HG02852 (cell line): ENCODE data around the gene CINP.
"Not testable (repeated sequence)": the region's sequence is repeated elsewhere in the genome, so short reads cannot be mapped to it uniquely, and the experiment has no call there.

Experiments used
- ATAC-seq: cut with Tn5 transposase; IDR thresholded peaks from one replicate; pipeline ENCODE4 v1.9.1; 2021; ENCODE audit warnings: mild to moderate bottlenecking, moderate library complexity; ENCODE audit not compliant: unreplicated experiment

The CINP gene

DNA sequence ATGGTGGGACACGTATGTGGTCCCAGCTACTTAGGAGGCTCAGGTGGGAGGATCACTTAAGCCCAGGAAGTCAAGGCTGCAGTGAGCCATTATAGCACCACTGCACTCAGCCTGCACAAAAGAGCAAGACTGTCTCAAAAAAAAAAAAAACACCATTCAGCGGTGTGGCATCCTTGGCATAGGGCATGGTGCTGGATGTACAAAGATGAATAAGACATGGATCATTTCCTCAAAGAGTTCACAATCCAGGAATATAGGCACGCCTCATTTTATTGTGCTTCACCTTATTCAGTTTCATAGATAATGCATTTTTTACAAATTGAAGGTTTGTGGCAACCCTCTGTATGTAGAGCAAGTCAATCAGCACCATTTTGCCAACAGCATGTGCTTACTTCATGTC lies 6.4 kb downstream of the CINP start:
- no peak for ATAC-seq

DNA sequence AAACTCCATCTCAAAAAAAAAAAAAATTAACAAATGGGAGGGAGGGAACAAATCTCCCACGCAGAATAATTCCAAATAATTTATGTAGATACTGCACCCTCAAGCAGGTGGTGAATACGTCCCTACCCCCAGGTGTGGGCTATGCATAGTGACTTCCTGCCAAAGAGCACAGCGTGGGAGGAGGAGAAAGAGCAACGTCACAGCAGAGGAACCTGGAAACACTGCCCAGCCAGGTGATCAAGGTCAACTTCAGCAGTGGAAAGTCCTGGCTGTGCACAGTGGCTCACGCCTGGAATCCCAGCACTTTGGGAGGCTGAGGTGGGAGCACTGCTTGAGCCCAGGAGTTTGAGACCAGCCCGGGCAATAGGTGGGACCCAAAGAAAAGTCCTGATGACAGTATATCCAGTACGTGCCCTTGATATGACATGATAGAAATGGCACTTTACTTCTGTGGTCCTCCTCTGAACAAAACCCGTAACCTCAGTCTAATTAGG lies 9.5 kb downstream of the CINP start:
- no peak for ATAC-seq

DNA sequence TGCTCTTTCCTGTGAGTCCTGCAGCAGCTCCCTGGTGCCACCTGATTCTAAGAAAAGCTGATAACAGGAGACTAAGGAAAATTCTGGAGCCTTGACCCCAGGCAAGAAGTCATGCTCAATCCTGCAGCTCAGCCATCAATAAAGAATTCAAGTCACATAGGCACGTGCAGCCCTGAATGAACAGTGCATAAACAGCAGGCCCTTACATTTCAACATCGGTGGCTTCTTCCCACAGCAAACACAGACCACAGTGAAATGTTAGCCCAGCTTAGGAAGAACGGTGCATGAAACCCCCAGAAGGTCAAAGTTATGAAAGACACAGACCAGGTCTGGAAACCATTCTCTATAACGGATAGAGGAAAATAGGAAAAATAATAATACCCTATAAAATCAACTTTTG lies 10.5 kb downstream of the CINP start:
- no peak for ATAC-seq

- ATAC-seq = not testable (repeated sequence)
Observed at GRCh38 chr14:102351593-102351992, 11.1 kb downstream of the CINP start.

- no peak for ATAC-seq
Observed at GRCh38 chr14:102351023-102351422, 11.7 kb downstream of the CINP start.

DNA sequence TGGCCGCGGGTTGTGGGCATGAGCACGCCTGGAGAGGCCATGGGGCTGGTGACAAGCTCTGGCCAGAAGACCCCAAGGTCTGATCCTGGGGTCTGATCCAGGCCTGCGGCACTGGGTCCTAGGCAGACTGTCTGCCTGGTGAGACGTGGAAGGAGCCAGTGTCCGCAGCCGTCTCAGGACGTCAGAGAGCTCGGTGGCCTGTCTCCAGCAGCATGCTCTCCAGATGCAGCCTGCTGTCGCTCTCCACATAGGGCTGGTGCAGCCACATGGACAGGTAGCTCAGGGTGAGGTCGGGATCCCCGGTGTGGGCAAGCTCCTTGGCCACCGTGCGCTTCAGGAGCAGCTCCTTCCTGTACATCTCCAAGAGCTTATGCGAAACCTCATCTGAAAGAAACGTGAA lies 14.3 kb downstream of the CINP start:
- no peak for ATAC-seq

DNA sequence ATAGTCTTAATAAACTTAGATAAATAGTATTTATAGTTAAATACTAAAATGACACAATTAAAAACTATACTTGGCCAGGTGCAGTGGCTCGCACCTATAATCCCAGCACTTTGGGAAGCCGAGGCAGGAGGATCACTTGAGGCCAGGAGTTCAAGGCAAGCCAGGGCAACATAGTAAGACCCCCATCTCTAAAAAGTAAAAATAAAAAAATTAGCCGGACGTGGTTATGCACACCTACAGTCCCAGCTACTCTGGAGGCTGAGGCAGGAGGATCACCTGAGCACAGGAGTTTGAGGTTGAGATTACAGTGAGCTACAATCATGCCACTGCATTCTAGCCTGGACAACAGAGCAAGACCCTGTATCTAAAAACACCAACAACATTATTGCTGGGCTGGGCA lies 16.0 kb downstream of the CINP start:
- ATAC-seq = no peak

- no peak for ATAC-seq
Observed at GRCh38 chr14:102345232-102345631, 17.5 kb downstream of the CINP start.

DNA sequence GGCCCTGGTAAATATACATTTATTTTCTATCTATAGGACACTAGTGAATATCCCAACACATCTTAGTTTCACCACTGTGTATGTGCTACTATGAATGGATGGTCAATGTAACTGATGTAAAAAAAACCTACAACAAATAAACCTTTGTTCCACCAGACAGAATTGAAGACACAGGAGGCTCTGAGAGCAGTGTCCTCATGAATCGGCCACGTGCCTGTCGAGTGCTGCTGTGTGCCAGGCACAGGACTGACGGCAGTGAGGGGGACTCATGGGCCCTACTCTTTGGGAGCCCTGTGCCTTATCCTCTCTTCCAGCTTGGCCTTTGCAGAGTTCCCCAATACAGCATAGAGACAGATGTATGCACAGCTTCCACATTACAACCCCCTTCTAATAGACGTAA lies 18.2 kb downstream of the CINP start:
- ATAC-seq = no peak

GRCh38 chr14:102344084-102344483 lies 18.6 kb downstream of the CINP start:
- ATAC-seq = no peak

DNA sequence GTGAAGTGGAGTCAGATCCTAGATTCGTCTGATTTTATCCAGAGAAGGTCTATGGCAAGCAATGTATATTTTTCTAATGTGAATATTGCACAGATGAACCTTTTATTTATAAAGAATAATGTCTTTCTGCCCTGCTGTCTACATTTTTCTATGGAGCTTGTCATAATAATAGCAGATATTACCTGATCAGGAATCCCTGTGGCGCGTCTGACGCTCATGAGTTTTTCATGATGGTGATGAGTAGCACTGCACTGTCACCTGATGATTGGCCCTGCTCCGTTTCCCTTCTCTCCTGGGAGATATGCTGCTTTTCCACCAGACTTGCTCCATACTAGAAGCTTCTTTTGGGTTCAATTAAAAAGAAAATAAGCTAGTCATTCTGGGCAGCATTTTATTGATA lies 20.5 kb downstream of the CINP start:
- no peak for ATAC-seq

DNA sequence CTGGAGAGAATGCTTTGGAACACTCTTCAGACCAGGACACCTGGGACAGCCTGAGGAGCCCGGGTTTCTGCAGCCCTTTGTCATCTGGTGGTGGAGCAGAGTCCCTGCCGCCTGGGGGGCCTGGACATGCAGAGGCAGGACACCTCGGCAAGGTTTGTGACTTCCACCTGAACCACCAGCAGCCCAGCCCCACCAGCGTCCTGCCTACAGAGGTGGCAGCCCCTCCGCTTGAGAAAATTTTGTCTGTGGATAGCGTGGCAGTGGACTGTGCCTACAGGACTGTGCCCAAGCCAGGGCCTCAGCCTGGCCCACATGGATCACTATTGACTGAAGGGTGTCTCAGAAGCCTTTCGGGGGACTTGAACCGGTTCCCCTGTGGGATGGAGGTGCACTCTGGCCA lies 21.1 kb downstream of the CINP start:
- ATAC-seq = no peak

GRCh38 chr14:102338724-102339123 lies 24.0 kb downstream of the CINP start:
- no peak for ATAC-seq

DNA sequence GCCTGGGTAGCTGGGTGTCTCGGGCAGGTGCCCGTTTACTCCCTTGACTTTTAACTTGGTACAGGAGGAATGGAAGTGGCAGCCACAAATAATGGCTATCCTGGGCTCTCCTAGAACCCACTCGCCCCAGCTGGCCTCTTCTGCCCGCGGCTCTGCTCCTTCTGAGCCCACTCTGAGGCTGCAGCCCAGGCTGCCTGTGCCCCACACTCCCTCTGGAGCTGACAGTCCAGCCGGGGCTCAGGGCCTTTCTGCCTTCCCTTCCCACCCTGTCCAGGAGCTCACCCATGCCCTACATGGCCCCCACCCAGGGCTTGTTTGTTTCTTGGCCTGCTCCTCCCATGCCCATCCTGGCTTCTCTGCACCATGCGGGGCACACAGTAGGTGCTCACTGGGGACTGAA lies 27.5 kb downstream of the CINP start:
- no peak for ATAC-seq

GRCh38 chr14:102333795-102334705 lies 28.6 kb downstream of the CINP start:
- no peak for ATAC-seq

DNA sequence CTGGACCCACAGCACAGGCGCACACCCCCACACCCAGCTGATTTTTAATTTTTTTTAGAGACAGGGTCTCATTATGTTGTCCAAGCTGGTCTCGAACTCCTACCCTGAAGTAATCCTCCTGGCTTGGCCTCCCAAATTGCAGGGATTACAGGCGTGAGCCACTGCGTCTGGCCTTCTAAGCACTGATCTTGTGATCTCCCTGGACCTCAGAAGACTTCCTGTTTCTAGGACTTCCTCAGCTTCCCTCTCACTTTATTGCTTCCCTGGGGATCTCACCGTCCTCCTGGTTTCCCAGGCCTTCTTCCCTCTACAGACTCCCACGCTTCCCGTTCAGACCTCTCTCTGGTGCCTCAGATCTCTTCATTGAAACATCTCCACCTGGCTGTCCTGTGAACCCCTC lies 29.3 kb downstream of the CINP start:
- ATAC-seq = no peak

DNA sequence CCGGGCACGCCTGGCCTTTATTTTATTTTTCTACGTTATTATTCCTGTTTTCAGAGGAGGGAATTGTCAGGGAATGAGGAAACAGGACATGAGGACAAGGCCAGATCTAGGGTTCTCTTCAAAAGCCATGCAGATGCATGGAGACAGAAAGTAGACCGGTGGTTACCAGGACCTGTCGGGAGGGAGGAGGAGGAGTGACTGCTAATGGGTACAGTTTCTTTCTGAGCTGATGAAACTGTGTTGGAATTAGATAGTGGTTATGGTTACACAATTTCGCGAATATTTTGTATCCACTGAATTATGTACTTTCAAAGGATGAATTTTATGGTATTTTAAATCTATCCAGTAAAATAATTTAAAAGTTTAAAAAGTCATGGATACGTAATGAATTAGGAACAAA lies 31.9 kb downstream of the CINP start:
- no peak for ATAC-seq

GRCh38 chr14:102329381-102329780 lies 33.3 kb downstream of the CINP start:
- not testable (repeated sequence) for ATAC-seq

DNA sequence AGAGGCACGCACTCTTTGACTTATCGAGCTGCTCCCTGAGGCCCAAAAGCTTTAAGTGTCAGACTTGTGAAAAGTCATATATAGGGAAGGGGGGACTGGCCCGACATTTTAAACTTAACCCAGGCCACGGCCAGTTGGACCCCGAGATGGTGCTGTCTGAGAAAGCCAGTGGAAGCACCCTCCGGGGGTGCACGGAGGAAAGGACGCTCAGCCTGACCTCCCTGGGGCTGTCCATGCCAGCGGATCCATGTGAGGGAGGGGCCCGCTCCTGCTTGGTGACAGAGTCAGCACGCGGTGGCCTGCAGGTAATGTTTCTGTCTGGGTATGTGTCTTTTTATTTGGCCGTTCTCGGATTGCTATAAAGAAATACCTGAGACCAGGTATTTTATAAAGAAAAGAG lies 36.1 kb downstream of the CINP start:
- ATAC-seq = no peak

- no peak for ATAC-seq
Observed at GRCh38 chr14:102325791-102326345, 36.8 kb downstream of the CINP start.

DNA sequence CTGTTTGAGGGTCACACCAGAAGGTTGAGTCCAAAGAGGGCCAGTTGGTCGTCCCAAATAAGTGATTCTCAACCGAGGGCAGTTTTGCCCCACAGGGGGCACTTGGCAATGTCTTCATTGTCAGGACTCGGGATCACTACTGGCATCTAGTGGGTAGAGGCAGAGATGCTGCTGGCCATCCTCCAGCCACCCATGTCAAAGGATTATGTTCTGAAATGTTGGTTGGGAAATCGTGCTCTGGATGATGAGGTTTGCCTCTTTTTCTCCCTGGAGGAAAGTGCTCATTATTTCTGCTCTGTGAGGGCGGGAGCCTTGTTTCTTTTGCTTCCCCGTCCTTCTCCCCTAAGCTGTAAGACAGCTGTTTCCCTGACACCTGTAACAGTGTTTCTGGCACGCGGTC lies 39.6 kb downstream of the CINP start:
- ATAC-seq = no peak
